ENCODE measurements around the gene ANKRD1.

GRCh38 chr10:90917968-90918318 is 2.9 kb downstream of the ANKRD1 start:
- no peak for TF ChIP-seq CTCF (IDR thresholded peaks at IDR 0.05)
- TF ChIP-seq EZH2 (IDR thresholded peaks at IDR 0.05; ENCODE audit: borderline replicate concordance, insufficient read depth, low read depth, low read length, poor library complexity, severe bottlenecking), result no peak

Measured in B cell (primary cell).